Neutrophil (primary cell): ENCODE data around the gene TENM4.

Source experiments
- H3K27ac ChIP-seq: fragments of 200-600 bp; sonication (generic); 2 replicates; pipeline ENCODE4 v1.5.1; 2016; ENCODE audit warnings: mild to moderate bottlenecking, moderate library complexity
- H3K27me3 ChIP-seq: fragments of 200-600 bp; sonication (generic); 2 replicates; pipeline ENCODE4 v1.6.0; 2016; ENCODE audit warnings: mild to moderate bottlenecking
- H3K36me3 ChIP-seq: fragments of 200-600 bp; sonication (generic); 2 replicates; pipeline ENCODE4 v1.5.1; 2017
- H3K4me1 ChIP-seq, 2 experiments: fragments of 200-600 bp in 1 of 2; sonication (generic) in 1 of 2; 1 replicate in 1 of 2; 2 replicates in 1 of 2; pipeline versions ENCODE4 v1.5.1 to v1.6.1; 2013 to 2016; ENCODE audit warnings: low read depth in 1 of 2, low read length in 1 of 2, mild to moderate bottlenecking in 1 of 2, moderate library complexity in 1 of 2; ENCODE audit not compliant: control insufficient read depth in 1 of 2, insufficient read depth in 1 of 2
- H3K4me3 ChIP-seq, 2 experiments: fragments of 200-600 bp in 1 of 2; sonication (generic) in 1 of 2; 1 replicate in 1 of 2; 2 replicates in 1 of 2; pipeline ENCODE4 v1.5.1; 2013 to 2016; ENCODE audit warnings: low read depth in 1 of 2, low read length in 1 of 2, mild to moderate bottlenecking in 1 of 2, moderate library complexity in 1 of 2
- H3K9me3 ChIP-seq: fragments of 200-600 bp; sonication (generic); 2 replicates; pipeline ENCODE4 v1.5.1; 2016
- TF ChIP-seq, protein P1 (sequence below): fragments of 200-600 bp; sonication (generic); IDR thresholded peaks from 2 replicates; pipeline ENCODE4 v1.5.1; 2016; ENCODE audit warnings: antibody characterized with exemption

TENM4 gene

GRCh38 chr11:79221444-79222130 lies 219.2 kb downstream of the TENM4 start:
- TF ChIP-seq, protein P1, sequence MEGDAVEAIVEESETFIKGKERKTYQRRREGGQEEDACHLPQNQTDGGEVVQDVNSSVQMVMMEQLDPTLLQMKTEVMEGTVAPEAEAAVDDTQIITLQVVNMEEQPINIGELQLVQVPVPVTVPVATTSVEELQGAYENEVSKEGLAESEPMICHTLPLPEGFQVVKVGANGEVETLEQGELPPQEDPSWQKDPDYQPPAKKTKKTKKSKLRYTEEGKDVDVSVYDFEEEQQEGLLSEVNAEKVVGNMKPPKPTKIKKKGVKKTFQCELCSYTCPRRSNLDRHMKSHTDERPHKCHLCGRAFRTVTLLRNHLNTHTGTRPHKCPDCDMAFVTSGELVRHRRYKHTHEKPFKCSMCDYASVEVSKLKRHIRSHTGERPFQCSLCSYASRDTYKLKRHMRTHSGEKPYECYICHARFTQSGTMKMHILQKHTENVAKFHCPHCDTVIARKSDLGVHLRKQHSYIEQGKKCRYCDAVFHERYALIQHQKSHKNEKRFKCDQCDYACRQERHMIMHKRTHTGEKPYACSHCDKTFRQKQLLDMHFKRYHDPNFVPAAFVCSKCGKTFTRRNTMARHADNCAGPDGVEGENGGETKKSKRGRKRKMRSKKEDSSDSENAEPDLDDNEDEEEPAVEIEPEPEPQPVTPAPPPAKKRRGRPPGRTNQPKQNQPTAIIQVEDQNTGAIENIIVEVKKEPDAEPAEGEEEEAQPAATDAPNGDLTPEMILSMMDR, result no peak
- Histone ChIP-seq H3K27ac (no peak overlapping the region), H3K4me1 (no peaks in the 10 kb centered on the region), H3K27me3 (no peaks in the 10 kb centered on the region), H3K4me3 (no peak overlapping the region), H3K9me3 (no peaks in the 10 kb centered on the region), H3K36me3 (no peaks in the 10 kb centered on the region)

GRCh38 chr11:79220171-79220570 lies 220.7 kb downstream of the TENM4 start:
- Histone ChIP-seq H3K36me3 (no peaks in the 10 kb centered on the region), H3K27me3 (no peaks in the 10 kb centered on the region), H3K4me1 (no peaks in the 10 kb centered on the region), H3K27ac (no peak overlapping the region), H3K9me3 (no peaks in the 10 kb centered on the region), H3K4me3 (no peak overlapping the region)
- TF ChIP-seq, protein P1, result no peak

GRCh38 chr11:79219186-79220045 lies 221.4 kb downstream of the TENM4 start:
- Histone ChIP-seq H3K9me3 (no peaks in the 10 kb centered on the region), H3K36me3 (no peaks in the 10 kb centered on the region), H3K4me1 (no peaks in the 10 kb centered on the region), H3K27ac (no peak overlapping the region), H3K27me3 (no peaks in the 10 kb centered on the region), H3K4me3 (no peak overlapping the region)
- TF ChIP-seq, protein P1, result no peak

- TF ChIP-seq, protein P1, result no peak
- Histone ChIP-seq H3K9me3 (no peaks in the 10 kb centered on the region), H3K4me1 (no peaks in the 10 kb centered on the region), H3K27me3 (no peaks in the 10 kb centered on the region), H3K36me3 (no peaks in the 10 kb centered on the region), H3K4me3 (no peak overlapping the region), H3K27ac (no peak overlapping the region)
Measured at GRCh38 chr11:79212741-79213190, 228.1 kb downstream of the TENM4 start.

GRCh38 chr11:79209540-79210266 lies 231.1 kb downstream of the TENM4 start:
- Histone ChIP-seq H3K9me3 (no peaks in the 10 kb centered on the region), H3K27me3 (no peaks in the 10 kb centered on the region), H3K4me3 (no peak overlapping the region), H3K4me1 (no peaks in the 10 kb centered on the region), H3K36me3 (no peaks in the 10 kb centered on the region), H3K27ac (no peak overlapping the region)
- TF ChIP-seq, protein P1, result no peak
